Subcutaneous adipose tissue (tissue), 4 donors: ENCODE data around the gene HNRNPUL2. TPM values are rescaled to one million over a fixed set of nuclear protein-coding genes. Genes with fewer than 3 reads are reported as not detected.

Source experiments
- total RNA-seq, 4 donors: library from RNA; depleted of rRNA; stranded (reverse); fragments of >200 nt; gene quantifications; one replicate each; pipeline ENCODE4 v1.1.0, GENCODE V29; 2016
- TF ChIP-seq, protein P1 (sequence below): fragments of 450-650 bp; IDR thresholded peaks from one replicate; pipeline ENCODE4 v1.5.1; 2016; ENCODE audit warnings: low read depth, mild to moderate bottlenecking, control low read depth, antibody characterized with exemption, moderate library complexity

The HNRNPUL2 gene
- total RNA-seq, 4 donors from 2014 or later: 21.2 to 35.2 (median 29.3) TPM

- TF ChIP-seq, protein P1, sequence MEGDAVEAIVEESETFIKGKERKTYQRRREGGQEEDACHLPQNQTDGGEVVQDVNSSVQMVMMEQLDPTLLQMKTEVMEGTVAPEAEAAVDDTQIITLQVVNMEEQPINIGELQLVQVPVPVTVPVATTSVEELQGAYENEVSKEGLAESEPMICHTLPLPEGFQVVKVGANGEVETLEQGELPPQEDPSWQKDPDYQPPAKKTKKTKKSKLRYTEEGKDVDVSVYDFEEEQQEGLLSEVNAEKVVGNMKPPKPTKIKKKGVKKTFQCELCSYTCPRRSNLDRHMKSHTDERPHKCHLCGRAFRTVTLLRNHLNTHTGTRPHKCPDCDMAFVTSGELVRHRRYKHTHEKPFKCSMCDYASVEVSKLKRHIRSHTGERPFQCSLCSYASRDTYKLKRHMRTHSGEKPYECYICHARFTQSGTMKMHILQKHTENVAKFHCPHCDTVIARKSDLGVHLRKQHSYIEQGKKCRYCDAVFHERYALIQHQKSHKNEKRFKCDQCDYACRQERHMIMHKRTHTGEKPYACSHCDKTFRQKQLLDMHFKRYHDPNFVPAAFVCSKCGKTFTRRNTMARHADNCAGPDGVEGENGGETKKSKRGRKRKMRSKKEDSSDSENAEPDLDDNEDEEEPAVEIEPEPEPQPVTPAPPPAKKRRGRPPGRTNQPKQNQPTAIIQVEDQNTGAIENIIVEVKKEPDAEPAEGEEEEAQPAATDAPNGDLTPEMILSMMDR: no peak
These were observed 14.9 kb downstream of the HNRNPUL2 start for GRCh38 chr11:62712276-62712812.

DNA sequence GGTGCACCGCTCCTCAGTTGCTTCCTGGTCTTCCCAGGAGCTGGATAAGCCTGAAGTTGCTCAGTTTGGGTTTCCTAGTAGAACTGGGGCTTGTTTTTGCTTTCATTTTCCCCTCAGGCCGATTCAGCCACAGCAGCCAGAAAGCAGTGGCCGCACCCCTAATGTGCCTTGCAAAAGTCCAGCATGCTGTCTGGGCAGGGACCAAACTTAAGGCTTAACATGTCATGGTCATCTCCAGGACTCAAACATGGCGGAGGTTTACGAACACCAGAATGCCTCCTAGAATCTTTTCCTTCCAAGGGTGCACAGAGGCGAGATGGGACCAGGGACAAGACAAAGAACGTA lies 17.3 kb downstream of the HNRNPUL2 start:
- TF ChIP-seq, protein P1: no peak

DNA sequence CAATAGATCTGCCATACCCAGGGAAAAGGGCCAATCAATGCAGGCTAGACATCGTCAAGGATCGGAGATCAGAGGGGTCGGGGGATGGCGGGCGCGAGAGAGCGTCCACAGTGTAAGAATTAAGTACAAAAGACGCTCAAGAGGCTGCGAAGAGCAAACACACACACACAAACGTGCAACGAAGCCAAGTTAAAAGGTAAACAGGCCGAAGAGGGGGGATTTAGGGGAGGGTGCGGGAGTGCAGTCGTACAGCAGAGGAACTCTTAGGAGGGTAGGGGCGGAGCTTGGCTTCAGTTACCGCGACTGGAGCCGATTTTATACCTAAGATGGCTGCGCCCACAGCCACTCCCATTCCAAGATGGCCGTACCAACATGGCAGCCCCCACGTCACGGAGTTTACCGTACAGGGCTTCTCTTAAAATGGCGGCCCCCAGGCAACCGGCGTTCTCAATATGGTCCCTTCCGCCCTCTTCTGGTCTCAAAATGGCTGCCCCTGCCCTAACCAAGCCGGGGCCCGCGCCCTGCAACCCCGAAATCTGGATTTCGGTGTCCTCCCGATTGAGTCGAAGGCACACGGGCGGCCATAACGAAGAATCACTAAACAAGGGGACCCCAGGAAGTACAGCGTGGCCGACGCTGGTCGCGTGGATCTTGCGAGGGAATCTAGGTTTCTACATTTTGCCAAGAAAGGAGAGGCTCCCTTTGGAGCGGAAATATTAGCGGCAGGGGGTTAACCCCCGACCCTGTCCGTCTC lies 17.8 kb downstream of the HNRNPUL2 start:
- TF ChIP-seq, protein P1: no peak

GRCh38 chr11:62708793-62709192 lies 18.5 kb downstream of the HNRNPUL2 start:
- TF ChIP-seq, protein P1: no peak

GRCh38 chr11:62708392-62708791 lies 18.9 kb downstream of the HNRNPUL2 start:
- TF ChIP-seq, protein P1: no peak

DNA sequence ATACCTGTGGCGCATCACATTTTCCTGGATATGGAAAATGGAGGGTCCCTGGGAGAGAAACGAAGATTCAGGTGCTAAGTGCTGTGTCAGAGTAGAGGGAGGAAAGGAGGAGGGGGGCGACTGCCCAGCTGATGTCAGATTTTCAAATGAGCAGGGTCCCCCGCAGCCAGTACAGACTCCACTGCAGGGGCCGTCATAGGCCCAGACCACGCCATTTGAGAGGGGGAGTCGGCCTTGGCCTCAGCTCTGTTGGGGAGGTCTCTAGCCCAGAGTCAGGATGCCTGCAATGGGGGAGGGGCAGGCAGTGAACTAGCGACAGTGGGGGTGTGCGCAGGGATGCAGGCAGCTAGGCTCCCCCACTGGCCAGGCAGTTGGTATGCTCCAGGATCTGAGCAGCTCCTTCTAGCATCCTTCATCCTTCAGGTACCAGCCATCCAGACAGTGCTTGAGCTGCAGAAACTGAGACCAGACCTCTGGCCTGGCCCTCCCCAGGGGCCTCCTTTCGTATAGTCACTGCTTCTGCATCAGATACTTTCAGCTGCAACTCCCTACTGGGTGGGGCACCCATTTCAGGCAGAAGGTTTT lies 19.9 kb downstream of the HNRNPUL2 start, which contains the start of the genes BSCL2 and GNG3:
Gene BSCL2, minus strand, starts transcription at position 148 of the 585 bp plus-strand sequence. CDS start 229 bp downstream, outside the sequence.
Gene GNG3, plus strand, starts transcription at position 400 of the 585 bp plus-strand sequence. CDS start 620 bp downstream, outside the sequence.
- TF ChIP-seq, protein P1: no peak

- TF ChIP-seq, protein P1: no peak
These were observed 20.4 kb downstream of the HNRNPUL2 start for GRCh38 chr11:62706850-62707247.
